NCI-H187 treated with DMSO at 0.1 percent for 48 hours (cell line): ENCODE results near the gene WDR38.

Experiments
- DNase-seq: peaks from one replicate; lab custom pipeline; 2025; lab: John Stamatoyannopoulos, UW

WDR38 gene

GRCh38 chr9:124852829-124853531, at the start of gene WDR38:
WDR38 (plus strand) TSS chr9:124853460; CDS start chr9:124853532, 72 bp downstream.
- DNase-seq, result no peak

- no peak for DNase-seq
Measured at GRCh38 chr9:124803911-124804310, 49.3 kb upstream of the WDR38 start.

- no peak for DNase-seq
Measured at GRCh38 chr9:124805186-124805585, 48.1 kb upstream of the WDR38 start.

- DNase-seq, result no peak
Measured at GRCh38 chr9:124808246-124808956, 44.9 kb upstream of the WDR38 start.

GRCh38 chr9:124809211-124809610, 44.0 kb upstream of the WDR38 start:
- DNase-seq, result no peak

GRCh38 chr9:124809741-124810500, 43.3 kb upstream of the WDR38 start:
- DNase-seq, result no peak

GRCh38 chr9:124810663-124811355, 42.5 kb upstream of the WDR38 start:
- no peak for DNase-seq

- DNase-seq, result no peak
Measured at GRCh38 chr9:124812441-124812876, 40.8 kb upstream of the WDR38 start.

GRCh38 chr9:124813041-124813440, 40.2 kb upstream of the WDR38 start:
- no peak for DNase-seq

- DNase-seq, result no peak
Measured at GRCh38 chr9:124813501-124814163, 39.6 kb upstream of the WDR38 start.

- no peak for DNase-seq
Measured at GRCh38 chr9:124814164-124814535, 39.1 kb upstream of the WDR38 start.

- no peak for DNase-seq
Measured at GRCh38 chr9:124815601-124816000, 37.7 kb upstream of the WDR38 start.

- DNase-seq, result no peak
Measured at GRCh38 chr9:124818431-124819281, 34.6 kb upstream of the WDR38 start.

GRCh38 chr9:124820698-124821623, 32.3 kb upstream of the WDR38 start:
- DNase-seq, result no peak

GRCh38 chr9:124828489-124829333, 24.5 kb upstream of the WDR38 start:
- no peak for DNase-seq

GRCh38 chr9:124829334-124829669, 24.0 kb upstream of the WDR38 start:
- no peak for DNase-seq

- no peak for DNase-seq
Measured at GRCh38 chr9:124830593-124830992, 22.7 kb upstream of the WDR38 start.

GRCh38 chr9:124831642-124832364, 21.5 kb upstream of the WDR38 start:
- no peak for DNase-seq
